DOHH2 (cell line): Measurements from ENCODE around the gene STRIP1.

Experiments used
- H3F3A ChIP-seq: fragments of 200-600 bp; sonication (generic), shearing (Covaris generic); 2 replicates; pipeline ENCODE4 v1.6.0; 2016; ENCODE audit warnings: antibody characterized with exemption, mild to moderate bottlenecking; ENCODE audit not compliant: control insufficient read depth, insufficient read depth
- H3K27ac ChIP-seq: fragments of 200-600 bp; sonication (generic); 2 replicates; pipeline ENCODE4 v1.5.1; 2014; ENCODE audit warnings: low read depth, mild to moderate bottlenecking, low read length, moderate library complexity
- H3K27me3 ChIP-seq: fragments of 200-600 bp; sonication (generic); 2 replicates; pipeline ENCODE4 v1.6.1; 2014; ENCODE audit warnings: mild to moderate bottlenecking, low read length, mixed read lengths; ENCODE audit not compliant: control insufficient read depth
- H3K36me3 ChIP-seq: fragments of 200-600 bp; sonication (generic); 2 replicates; pipeline ENCODE4 v1.6.1; 2014; ENCODE audit warnings: mild to moderate bottlenecking, low read length, moderate library complexity, mixed read lengths; ENCODE audit not compliant: control insufficient read depth
- H3K4me1 ChIP-seq: fragments of 200-600 bp; sonication (generic); 2 replicates; pipeline ENCODE4 v1.6.1; 2014; ENCODE audit warnings: mild to moderate bottlenecking, low read length, mixed read lengths; ENCODE audit not compliant: control insufficient read depth
- H3K4me2 ChIP-seq: fragments of 200-600 bp; sonication (generic); 2 replicates; pipeline ENCODE4 v1.6.0; 2014; ENCODE audit warnings: mild to moderate bottlenecking, low read length, moderate library complexity
- H3K4me3 ChIP-seq: fragments of 200-600 bp; sonication (generic); 2 replicates; pipeline ENCODE4 v1.5.1; 2014; ENCODE audit warnings: mild to moderate bottlenecking, low read length, mixed read lengths
- H3K79me2 ChIP-seq: fragments of 200-600 bp; sonication (generic); 2 replicates; pipeline ENCODE4 v1.6.1; 2014; ENCODE audit warnings: mild to moderate bottlenecking, low read length, mixed read lengths; ENCODE audit not compliant: control insufficient read depth
- H3K9me2 ChIP-seq: fragments of 200-600 bp; sonication (generic); replicated peaks from 2 replicates; pipeline ENCODE4 v1.6.1; 2014; ENCODE audit warnings: mild to moderate bottlenecking, low read length, mixed read lengths; ENCODE audit not compliant: control insufficient read depth
- H3K9me3 ChIP-seq: fragments of 200-600 bp; sonication (generic); 2 replicates; pipeline ENCODE4 v1.6.1; 2014; ENCODE audit warnings: antibody characterized with exemption, low read length, mixed read lengths; ENCODE audit not compliant: control insufficient read depth, insufficient read depth
- H4K20me1 ChIP-seq: fragments of 200-600 bp; sonication (generic); 2 replicates; pipeline ENCODE4 v1.6.0; 2014; ENCODE audit warnings: low read depth, mild to moderate bottlenecking, antibody characterized with exemption, low read length, moderate library complexity; ENCODE audit not compliant: control insufficient read depth, insufficient read depth
- EZH2phosphoT487 ChIP-seq: fragments of 200-600 bp; sonication (generic); IDR thresholded peaks from 2 replicates; pipeline ENCODE4 v1.6.1; 2017; ENCODE audit warnings: borderline replicate concordance, mild to moderate bottlenecking, antibody characterized with exemption, low read length, moderate library complexity, mixed read lengths
- TF ChIP-seq, protein P1 (sequence below): fragments of 200-600 bp; sonication (generic); IDR thresholded peaks from one replicate; pipeline ENCODE4 v1.5.1; 2014; ENCODE audit warnings: antibody characterized with exemption, mild to moderate bottlenecking, low read depth, low read length; ENCODE audit not compliant: poor library complexity, severe bottlenecking

The STRIP1 gene

DNA sequence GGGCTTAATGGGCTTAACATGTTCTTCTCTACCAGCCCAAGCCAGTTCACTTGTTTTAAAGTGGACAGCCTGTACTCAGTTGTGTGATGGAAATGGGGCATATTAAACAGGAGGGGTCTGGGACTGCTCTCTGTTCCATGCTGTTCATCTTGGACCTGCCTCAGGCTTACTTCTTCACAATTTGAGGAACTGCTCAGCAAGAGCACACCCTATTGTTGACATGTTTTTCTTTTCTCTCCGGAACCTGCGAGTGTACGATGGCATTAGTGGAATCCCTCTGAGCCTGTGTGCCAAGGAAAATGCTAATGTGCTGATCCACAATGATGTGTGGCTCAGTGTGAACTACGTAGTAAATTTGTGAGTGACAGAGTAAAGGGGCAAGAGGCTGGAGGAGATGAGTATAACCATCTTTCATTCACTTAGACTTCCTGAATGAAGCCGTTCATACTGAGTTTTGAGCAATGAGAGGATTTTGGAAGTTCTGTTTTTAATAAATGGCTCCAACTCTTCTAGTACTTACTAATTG, 43.0 kb upstream of the STRIP1 start:
- Histone ChIP-seq H3K27me3 (no peaks in the 10 kb centered on the region), H4K20me1 (peaks cover 6% of the 10 kb centered on the region), H3K36me3 (peaks cover 22% of the 10 kb centered on the region)

GRCh38 chr1:109993885-109994284, 40.5 kb upstream of the STRIP1 start:
- Histone ChIP-seq H3K27me3 (no peaks in the 10 kb centered on the region), H3K4me1 (peaks cover 11% of the 10 kb centered on the region), H3K27ac (no peak overlapping the region), H3K79me2 (peaks cover 50% of the 10 kb centered on the region), H3K4me2 (no peak overlapping the region), H3K9me2 (no peaks in the 10 kb centered on the region), H3K9me3 (no peaks in the 10 kb centered on the region), H3F3A (no peaks in the 10 kb centered on the region), H3K4me3 (no peak overlapping the region), H4K20me1 (peaks cover 8% of the 10 kb centered on the region), H3K36me3 (peaks cover 8% of the 10 kb centered on the region)
- TF ChIP-seq, protein P1, sequence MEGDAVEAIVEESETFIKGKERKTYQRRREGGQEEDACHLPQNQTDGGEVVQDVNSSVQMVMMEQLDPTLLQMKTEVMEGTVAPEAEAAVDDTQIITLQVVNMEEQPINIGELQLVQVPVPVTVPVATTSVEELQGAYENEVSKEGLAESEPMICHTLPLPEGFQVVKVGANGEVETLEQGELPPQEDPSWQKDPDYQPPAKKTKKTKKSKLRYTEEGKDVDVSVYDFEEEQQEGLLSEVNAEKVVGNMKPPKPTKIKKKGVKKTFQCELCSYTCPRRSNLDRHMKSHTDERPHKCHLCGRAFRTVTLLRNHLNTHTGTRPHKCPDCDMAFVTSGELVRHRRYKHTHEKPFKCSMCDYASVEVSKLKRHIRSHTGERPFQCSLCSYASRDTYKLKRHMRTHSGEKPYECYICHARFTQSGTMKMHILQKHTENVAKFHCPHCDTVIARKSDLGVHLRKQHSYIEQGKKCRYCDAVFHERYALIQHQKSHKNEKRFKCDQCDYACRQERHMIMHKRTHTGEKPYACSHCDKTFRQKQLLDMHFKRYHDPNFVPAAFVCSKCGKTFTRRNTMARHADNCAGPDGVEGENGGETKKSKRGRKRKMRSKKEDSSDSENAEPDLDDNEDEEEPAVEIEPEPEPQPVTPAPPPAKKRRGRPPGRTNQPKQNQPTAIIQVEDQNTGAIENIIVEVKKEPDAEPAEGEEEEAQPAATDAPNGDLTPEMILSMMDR: no peak
- no peak for TF ChIP-seq EZH2phosphoT487

More for the DNA sequence above, 43.0 kb upstream of the STRIP1 start:
- Histone ChIP-seq H3K27ac (no peak overlapping the region), H3K4me3 (no peak overlapping the region), H3K4me1 (peaks cover 17% of the 10 kb centered on the region), H3K9me2 (no peaks in the 10 kb centered on the region), H3F3A (no peaks in the 10 kb centered on the region), H3K79me2 (peaks cover 65% of the 10 kb centered on the region), H3K9me3 (no peaks in the 10 kb centered on the region), H3K4me2 (no peak overlapping the region)
- no peak for TF ChIP-seq EZH2phosphoT487
- TF ChIP-seq, protein P1: no peak

GRCh38 chr1:109994654-109995053, 39.8 kb upstream of the STRIP1 start:
- H3K9me3 ChIP-seq: no peaks in the 10 kb centered on the region
- no peaks in the 10 kb centered on the region for H3K27me3 ChIP-seq
- H3K4me3 ChIP-seq: no peak overlapping the region
- TF ChIP-seq EZH2phosphoT487: no peak
- TF ChIP-seq, protein P1: no peak
- no peak overlapping the region for H3K4me2 ChIP-seq
- H3K4me1 ChIP-seq: peaks cover 7% of the 10 kb centered on the region
- H3K27ac ChIP-seq: no peak overlapping the region
- no peaks in the 10 kb centered on the region for H3F3A ChIP-seq
- H4K20me1 ChIP-seq: peaks cover 8% of the 10 kb centered on the region
- H3K36me3 ChIP-seq: peaks cover 5% of the 10 kb centered on the region
- peaks cover 48% of the 10 kb centered on the region for H3K79me2 ChIP-seq
- H3K9me2 ChIP-seq: no peaks in the 10 kb centered on the region
